Fibroblast of lung (primary cell): ENCODE results near the gene MSL3.

Experiments
- EZH2 ChIP-seq: IDR thresholded peaks from 2 replicates; pipeline ENCODE4 v1.5.1; 2012; ENCODE audit warnings: low read length, control low read depth, mild to moderate bottlenecking; ENCODE audit errors: missing control alignments
- TF ChIP-seq, protein P1 (sequence below), 2 donors: IDR thresholded peaks in 1 of 2; conservative IDR thresholded peaks in 1 of 2; 1 replicate in 1 of 2; 2 replicates in 1 of 2; pipeline ENCODE4 v1.5.1; 2011 to 2012; ENCODE audit warnings: low read length in 2 of 2, control low read depth in 1 of 2, inconsistent platforms in 1 of 2, low read depth in 1 of 2, mild to moderate bottlenecking in 1 of 2

DNA sequence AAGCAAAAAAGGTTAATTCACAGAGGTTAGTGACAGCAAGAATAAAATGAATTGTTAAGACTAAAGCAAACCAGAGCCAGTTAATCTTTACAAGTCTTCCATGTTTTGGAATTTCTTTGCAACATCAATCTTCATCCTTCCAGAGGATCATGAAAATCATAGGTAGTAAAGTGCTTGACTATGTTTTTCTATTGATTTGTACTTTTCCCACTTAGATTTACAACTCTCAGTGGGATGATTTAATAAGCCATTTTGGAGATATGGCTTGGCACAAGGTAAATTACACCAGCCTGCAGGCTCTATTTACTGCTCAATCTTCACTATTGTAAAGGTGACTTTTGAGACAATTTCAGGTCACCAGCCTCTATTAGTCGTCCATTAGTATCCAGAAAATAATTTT, 26.5 kb downstream of the MSL3 start:
- TF ChIP-seq, protein P1, sequence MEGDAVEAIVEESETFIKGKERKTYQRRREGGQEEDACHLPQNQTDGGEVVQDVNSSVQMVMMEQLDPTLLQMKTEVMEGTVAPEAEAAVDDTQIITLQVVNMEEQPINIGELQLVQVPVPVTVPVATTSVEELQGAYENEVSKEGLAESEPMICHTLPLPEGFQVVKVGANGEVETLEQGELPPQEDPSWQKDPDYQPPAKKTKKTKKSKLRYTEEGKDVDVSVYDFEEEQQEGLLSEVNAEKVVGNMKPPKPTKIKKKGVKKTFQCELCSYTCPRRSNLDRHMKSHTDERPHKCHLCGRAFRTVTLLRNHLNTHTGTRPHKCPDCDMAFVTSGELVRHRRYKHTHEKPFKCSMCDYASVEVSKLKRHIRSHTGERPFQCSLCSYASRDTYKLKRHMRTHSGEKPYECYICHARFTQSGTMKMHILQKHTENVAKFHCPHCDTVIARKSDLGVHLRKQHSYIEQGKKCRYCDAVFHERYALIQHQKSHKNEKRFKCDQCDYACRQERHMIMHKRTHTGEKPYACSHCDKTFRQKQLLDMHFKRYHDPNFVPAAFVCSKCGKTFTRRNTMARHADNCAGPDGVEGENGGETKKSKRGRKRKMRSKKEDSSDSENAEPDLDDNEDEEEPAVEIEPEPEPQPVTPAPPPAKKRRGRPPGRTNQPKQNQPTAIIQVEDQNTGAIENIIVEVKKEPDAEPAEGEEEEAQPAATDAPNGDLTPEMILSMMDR (conservative IDR thresholded peaks at IDR 0.05 in 1 of 2, IDR thresholded peaks at IDR 0.05 in 1 of 2; ENCODE audit: low read depth in 1 of 2, low read length in 2 of 2), result no peak
- no peak for TF ChIP-seq EZH2
